ENCODE data around the gene NDC1.

Gene NDC1

DNA sequence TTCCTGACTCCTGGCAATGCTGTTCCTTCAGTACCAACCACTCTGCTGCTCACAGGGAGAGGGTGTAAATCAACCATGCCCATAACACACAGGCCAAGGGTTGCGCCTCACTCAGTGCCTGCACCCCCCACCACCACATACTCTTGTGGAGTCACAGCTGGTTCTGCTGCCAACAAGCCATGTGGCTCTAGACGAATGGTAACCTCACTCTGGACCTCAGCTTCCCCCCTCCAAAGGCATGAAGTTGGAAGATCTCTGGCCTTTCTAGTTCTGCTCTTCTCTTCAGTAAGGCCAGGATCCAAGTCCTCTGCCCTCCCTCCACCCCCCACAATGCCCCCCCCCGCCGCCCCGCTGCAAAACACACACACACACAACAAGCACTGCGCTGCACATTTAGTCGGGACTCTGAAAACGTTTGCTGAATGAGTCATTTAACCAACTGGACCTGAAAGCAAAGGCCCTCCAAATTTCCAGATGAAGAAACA lies 97.4 kb downstream of the NDC1 start:
- H3K27ac ChIP-seq, result no peak overlapping the region
- TF ChIP-seq, protein P1, sequence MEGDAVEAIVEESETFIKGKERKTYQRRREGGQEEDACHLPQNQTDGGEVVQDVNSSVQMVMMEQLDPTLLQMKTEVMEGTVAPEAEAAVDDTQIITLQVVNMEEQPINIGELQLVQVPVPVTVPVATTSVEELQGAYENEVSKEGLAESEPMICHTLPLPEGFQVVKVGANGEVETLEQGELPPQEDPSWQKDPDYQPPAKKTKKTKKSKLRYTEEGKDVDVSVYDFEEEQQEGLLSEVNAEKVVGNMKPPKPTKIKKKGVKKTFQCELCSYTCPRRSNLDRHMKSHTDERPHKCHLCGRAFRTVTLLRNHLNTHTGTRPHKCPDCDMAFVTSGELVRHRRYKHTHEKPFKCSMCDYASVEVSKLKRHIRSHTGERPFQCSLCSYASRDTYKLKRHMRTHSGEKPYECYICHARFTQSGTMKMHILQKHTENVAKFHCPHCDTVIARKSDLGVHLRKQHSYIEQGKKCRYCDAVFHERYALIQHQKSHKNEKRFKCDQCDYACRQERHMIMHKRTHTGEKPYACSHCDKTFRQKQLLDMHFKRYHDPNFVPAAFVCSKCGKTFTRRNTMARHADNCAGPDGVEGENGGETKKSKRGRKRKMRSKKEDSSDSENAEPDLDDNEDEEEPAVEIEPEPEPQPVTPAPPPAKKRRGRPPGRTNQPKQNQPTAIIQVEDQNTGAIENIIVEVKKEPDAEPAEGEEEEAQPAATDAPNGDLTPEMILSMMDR (conservative IDR thresholded peaks at IDR 0.05), result no peak

DNA sequence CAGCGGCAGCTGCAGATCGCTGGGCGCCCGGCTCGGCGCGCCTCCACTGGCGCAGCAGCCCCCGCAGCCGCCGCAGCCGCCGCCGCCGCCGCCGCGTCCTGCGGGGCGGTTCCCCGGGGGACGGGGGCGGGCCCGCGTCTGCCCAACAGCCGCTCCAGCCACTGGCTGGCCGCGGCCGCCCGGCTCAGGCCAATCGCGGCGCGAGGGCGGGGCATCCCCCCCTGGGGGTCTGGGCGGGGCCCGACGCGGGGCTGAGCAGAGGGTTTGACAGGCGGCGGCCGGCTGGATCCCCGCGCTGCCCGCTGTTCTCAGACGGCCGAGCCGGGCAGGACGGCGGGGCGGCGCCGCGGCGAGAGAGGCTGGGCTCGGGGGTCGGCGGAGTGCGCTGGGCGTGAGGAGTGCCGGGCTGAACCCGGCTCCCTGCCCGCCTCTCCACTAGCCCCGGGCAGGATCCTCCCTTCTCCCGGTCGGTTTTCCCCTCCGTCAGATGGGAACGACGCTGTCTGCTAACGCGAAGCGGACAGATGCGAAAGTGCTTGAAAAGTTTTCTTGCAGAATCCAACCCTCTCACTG lies 98.9 kb downstream of the NDC1 start, which contains the start of gene GLIS1:
GLIS1 (minus strand) TSS at position 56 of the 573 bp plus-strand sequence. CDS start 1,100 bp downstream, outside the sequence.
- no peak within 1 kb of the TSS for H3K27ac ChIP-seq
- TF ChIP-seq, protein P1 (conservative IDR thresholded peaks at IDR 0.05), result no peak

DNA sequence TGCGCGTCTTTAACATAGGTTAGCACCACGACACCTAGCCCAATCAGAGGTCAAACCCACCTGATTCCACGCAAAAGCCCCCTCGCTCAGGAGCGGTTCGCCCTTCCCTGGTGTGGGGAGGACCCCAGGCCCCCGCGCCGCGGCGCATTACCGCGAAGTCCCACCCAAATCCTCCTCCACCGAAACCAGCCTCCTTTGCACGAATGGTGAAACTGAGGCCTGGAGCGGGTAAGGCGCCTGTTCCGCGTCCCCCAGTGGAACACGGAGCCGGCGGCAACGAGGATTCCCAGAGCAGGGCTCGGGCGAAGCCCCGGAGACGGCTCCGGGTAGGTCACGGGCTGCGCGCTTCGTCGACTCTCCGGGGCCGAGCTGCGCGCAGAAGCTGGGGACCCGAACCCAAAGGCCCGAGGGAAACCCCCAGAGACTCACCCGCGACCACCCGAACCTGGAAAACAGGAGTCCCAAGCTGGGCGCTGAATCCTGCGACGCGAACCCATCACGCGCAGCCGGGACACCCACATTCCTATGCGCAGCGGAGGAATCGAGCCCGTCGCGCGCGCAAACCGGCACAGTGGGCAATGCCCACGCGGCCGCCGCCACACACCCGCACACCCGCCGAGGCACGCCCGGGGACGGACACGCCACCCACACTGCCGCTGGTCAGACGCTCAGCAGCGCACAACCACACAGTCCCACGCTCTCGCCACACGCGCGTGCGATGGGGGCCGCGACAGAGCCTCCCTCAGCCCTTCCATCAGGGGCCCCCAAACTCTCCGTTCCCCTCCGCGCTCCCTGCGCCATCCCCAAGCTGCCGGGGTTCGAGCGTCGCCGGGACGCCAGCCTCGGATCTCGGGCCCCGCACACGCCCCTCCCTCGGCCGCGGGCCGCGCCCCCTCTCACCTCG lies 99.6 kb downstream of the NDC1 start:
- no peak overlapping the region for H3K27ac ChIP-seq
- TF ChIP-seq, protein P1 (conservative IDR thresholded peaks at IDR 0.05), result no peak

DNA sequence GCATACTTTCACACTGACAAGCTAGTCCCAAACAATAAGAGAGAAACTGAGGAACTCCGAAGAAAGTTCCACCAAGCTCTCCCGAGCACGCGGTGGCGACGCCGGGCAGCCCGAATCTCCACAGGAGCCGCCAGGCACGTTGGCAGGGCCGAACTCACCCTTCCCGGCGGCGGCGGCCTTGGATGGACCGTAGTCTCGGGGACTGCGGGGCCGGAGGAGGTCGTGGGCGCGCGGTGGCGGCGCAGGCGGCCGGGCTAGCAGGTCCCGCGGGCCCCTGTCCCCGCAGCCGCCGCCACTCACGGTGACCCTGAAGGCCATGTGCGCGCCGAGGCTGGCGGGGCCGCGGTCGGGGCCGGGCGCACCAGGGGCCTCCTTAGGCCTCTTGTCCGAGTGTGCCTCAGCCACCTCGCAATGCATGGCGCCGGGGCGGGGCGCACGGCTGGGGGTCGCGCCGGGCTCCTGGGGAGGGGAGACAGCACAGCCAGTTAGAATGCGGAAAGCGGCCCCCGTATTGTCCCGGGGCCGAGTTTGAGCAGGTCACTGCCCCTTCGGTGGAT lies 100.4 kb downstream of the NDC1 start:
- TF ChIP-seq, protein P1 (conservative IDR thresholded peaks at IDR 0.05), result no peak
- no peak overlapping the region for H3K27ac ChIP-seq

DNA sequence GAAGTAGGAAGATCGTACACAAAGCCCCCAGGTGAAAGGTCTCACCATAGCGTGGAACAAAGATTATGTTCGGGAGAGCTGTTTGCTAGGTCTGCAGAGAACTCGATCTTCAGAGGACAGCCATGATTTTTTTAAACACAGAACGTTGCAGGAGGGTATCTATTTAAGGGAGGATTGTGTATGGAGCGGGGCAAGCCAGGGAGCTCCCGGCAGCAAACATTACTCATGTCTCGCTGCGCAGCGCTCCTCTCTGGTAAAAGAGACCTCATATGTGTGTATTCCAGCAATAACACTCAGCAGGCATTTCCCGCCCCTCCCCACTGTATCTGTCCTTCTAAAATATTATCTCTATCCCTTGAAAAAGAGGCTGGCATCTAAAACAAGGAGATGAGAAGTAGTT lies 101.8 kb downstream of the NDC1 start:
- TF ChIP-seq, protein P1 (conservative IDR thresholded peaks at IDR 0.05), result no peak
- H3K27ac ChIP-seq, result no peak overlapping the region

DNA sequence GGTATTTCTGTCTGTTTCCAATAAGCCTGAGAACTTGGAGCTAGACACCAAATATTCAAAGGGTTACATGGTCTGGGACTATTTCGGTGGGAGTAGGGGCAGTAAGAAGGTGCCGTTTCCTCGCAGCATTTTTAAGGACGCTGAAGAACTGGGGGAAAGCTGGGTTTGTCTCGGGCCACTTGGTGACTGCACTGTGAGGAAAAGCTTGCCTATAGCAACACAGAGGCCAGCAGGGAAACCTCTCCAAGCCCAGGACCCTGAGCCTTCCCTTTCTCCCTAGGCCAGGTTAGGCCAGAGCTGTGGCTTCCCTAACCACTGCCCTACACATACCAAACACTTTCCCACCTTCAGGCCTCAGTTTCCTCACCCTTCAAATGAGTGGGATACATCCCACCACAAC lies 102.4 kb downstream of the NDC1 start:
- TF ChIP-seq, protein P1 (conservative IDR thresholded peaks at IDR 0.05), result no peak
- H3K27ac ChIP-seq, result no peak overlapping the region

DNA sequence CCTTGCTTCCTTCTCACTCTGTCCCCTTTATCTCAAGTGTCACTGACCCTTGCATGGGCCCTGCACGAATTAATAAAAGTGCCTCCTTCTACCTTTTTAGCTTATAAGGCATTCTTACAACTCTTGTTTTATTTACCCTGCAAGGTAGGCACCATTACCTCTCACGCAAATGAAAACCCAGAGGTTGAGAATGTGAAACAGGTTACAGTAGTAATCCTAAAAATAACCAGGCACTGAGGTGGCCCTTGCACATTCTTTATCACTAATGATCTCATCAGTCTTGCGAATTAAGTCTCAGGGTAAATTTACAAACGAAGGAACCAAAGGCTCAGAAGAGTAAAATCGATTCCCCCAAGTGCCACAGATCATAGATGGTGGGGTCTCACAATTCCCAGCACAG lies 102.8 kb downstream of the NDC1 start:
- no peak overlapping the region for H3K27ac ChIP-seq
- TF ChIP-seq, protein P1 (conservative IDR thresholded peaks at IDR 0.05), result no peak
